Measurements from ENCODE around the gene IRGQ. TPM values are rescaled to one million over a fixed set of nuclear protein-coding genes. Genes with fewer than 3 reads are reported as not detected.

IRGQ gene
- total and polyA plus RNA-seq, 5 donors from 2014 or later = 0.54 to 40.9 (median 1.5) TPM

DNA sequence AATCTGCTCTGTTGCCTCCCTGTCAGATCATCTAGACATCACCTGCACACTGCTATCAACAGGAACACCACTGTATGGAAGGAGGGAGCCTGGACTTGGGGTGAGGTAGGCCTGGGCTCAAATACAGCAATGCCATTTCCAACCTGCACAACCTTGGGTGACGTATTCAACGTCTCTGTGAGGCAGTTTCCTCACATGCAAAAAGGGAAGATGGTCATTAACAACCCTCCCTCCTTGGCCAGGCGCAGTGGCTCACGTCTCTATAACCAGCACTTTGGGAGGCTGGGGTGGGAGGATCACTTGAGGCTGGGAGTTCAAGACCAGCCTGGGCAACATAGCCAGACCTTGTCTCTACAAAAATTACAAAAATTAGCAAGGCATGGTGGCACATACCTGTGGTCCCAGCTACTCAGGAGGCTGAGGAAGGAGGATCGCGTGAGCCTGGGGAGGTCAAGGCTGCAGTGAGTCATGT is 33.7 kb downstream of the IRGQ start:
- no peaks in the 10 kb centered on the region for H3K9me3 ChIP-seq (ENCODE audit: control insufficient read depth in 2 of 2, low read length in 2 of 2)
- Mint-ChIP-seq H3K4me3 (peak overlapping the region; percentile 22 to 86 (median 66)), H3K36me3 (peaks cover 24% of the 10 kb centered on the region), H3K4me1 (peaks cover 0 to 57% (median 43%) of the 10 kb centered on the region in 4 donors), H3K9me3 (peaks cover 0 to 2% (median 0%) of the 10 kb centered on the region in 7 donors), H3K27ac (peak overlapping the region; percentile 93 to 99 (median 97)), H3K27me3 (no peaks in the 10 kb centered on the region)
- peaks cover 12% of the 10 kb centered on the region for H3K36me3 ChIP-seq (ENCODE audit: control insufficient read depth, insufficient read depth, low read length)
- H3K4me3 ChIP-seq (ENCODE audit: low read depth, low read length) = peak overlapping the region; percentile 76
- ATAC-seq (ENCODE audit: low read depth in 2 of 2) (no peak), DNase-seq (peak in 1 of 3 donors; percentile 3)
- peak overlapping the region; percentile 92 for H3K27ac ChIP-seq (ENCODE audit: insufficient read depth, low read length, poor library complexity, severe bottlenecking)
- no peaks in the 10 kb centered on the region for H3K27me3 ChIP-seq (ENCODE audit: control insufficient read depth, insufficient read depth, low read length)
- H3K4me1 ChIP-seq (ENCODE audit: control insufficient read depth, insufficient read depth, low read length, poor library complexity, severe bottlenecking) = peaks cover 35% of the 10 kb centered on the region

DNA sequence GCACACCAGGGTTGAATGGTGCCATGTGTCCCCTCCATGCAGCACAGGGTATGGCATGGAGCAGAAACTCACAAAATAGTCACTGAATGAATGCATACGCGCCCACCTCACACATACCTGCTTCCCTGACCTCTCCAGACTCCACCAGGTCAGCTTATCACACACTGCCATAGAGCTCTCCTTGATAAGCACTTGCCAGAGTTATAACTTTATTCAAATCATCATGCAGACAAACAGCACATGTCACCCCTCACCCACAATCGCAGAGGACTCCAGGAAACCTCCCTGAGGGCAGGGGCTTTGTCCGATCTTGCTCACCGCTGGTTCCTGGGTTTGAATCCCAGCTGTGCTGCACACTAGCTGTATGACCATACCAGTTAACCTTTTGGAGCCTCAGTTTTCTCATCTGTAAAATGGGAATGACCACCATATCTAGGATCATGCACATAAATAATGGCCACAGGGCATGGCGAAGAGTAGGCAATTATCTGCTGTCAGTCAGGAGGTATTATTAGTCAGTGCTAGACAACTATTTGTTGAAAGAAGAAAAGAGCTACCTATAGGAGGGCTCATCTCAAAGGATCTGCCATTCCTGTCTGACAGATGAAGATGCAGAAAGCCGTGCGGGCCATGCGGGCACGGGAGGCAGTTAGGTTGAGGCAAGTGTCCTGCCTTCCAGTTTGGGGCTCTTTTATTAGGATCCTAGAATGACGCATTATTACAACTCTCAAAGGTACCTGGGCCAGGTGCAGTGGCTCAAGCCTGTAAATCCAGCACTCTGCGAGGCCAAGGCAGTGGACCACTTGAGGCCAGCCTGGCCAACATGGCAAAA is 34.6 kb downstream of the IRGQ start:
- peak overlapping the region; percentile 92 for H3K27ac ChIP-seq (ENCODE audit: insufficient read depth, low read length, poor library complexity, severe bottlenecking)
- H3K4me3 ChIP-seq (ENCODE audit: low read depth, low read length) = peak overlapping the region; percentile 76
- DNase-seq = no peak
- Mint-ChIP-seq H3K27ac (peak overlapping the region; percentile 52 to 99 (median 97)), H3K4me3 (peak overlapping the region; percentile 48 to 86 (median 70)), H3K27me3 (no peaks in the 10 kb centered on the region), H3K4me1 (peaks cover 0 to 56% (median 39%) of the 10 kb centered on the region in 4 donors), H3K9me3 (peaks cover 0 to 2% (median 0%) of the 10 kb centered on the region in 7 donors), H3K36me3 (peaks cover 20% of the 10 kb centered on the region)
- peaks cover 35% of the 10 kb centered on the region for H3K4me1 ChIP-seq (ENCODE audit: control insufficient read depth, insufficient read depth, low read length, poor library complexity, severe bottlenecking)
- peaks cover 13% of the 10 kb centered on the region for H3K36me3 ChIP-seq (ENCODE audit: control insufficient read depth, insufficient read depth, low read length)
- no peaks in the 10 kb centered on the region for H3K9me3 ChIP-seq (ENCODE audit: control insufficient read depth in 2 of 2, low read length in 2 of 2)
- ATAC-seq (ENCODE audit: low read depth in 2 of 2) = no peak
- H3K27me3 ChIP-seq (ENCODE audit: control insufficient read depth, insufficient read depth, low read length) = no peaks in the 10 kb centered on the region

DNA sequence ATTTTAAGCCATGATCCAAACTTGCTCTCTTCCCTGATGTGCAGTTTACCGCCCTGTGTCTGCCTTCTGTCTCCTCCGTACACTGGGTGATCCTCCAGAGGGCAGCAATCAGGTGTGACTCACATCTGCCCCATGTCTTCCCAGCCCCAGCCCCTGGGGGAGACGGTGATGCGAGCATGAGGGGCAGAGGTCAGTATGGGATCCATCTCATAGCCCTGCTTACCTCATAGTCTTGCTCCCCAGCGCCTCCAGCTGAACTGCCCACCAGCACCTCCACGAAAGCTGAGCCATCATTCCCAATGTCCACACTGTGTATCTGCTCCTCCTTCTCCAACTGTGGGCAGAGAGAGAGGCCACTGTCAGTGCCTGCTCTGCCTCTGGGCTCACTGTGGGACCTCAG is 35.2 kb downstream of the IRGQ start:
- no peak for DNase-seq
- Mint-ChIP-seq H3K27ac (peak overlapping the region in 2 of 3 donors; percentile 97 to 99), H3K36me3 (peaks cover 20% of the 10 kb centered on the region), H3K27me3 (no peaks in the 10 kb centered on the region), H3K4me1 (peaks cover 0 to 59% (median 39%) of the 10 kb centered on the region in 4 donors), H3K9me3 (peaks cover 0 to under 1% (median 0%) of the 10 kb centered on the region in 7 donors), H3K4me3 (peak overlapping the region in 3 of 4 donors; percentile 40 to 86 (median 48))
- Histone ChIP-seq H3K4me3 (ENCODE audit: low read depth, low read length) (peak overlapping the region; percentile 26), H3K27ac (ENCODE audit: insufficient read depth, low read length, poor library complexity, severe bottlenecking) (peak overlapping the region; percentile 92), H3K36me3 (ENCODE audit: control insufficient read depth, insufficient read depth, low read length) (peaks cover 16% of the 10 kb centered on the region), H3K9me3 (ENCODE audit: control insufficient read depth in 2 of 2, low read length in 2 of 2) (no peaks in the 10 kb centered on the region), H3K4me1 (ENCODE audit: control insufficient read depth, insufficient read depth, low read length, poor library complexity, severe bottlenecking) (peaks cover 35% of the 10 kb centered on the region), H3K27me3 (ENCODE audit: control insufficient read depth, insufficient read depth, low read length) (no peaks in the 10 kb centered on the region)
- ATAC-seq (ENCODE audit: low read depth in 2 of 2) = no peak

DNA sequence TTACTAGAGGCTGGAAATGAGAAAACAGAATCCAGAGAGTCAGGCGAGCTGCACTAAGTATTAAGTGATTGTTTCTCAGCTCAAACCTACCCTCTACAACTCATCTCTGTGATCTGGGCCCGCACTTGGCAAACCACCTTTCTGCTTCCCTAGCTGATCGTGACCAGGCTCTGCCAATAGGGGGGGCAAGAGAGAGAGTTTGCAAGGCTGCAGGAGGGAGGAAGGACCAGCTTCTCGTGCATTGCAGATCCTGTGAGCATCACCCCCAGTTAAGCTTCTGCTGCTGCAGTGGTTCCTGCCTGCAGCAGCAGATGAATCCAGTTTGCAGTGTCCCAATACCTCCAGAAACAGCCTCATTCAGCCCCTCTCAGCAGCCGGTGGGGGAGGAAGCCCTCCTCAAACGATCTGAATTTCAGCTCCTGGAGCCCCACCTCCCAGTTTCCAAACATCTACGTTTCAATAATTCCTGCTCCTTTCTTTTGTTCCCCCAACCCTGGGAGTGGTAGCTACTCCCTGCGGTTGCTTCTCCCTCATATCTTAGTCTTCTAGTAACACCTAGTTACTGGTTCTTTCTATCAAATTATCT is 40.7 kb downstream of the IRGQ start:
- ATAC-seq (ENCODE audit: low read depth in 2 of 2) (peak; percentile 84 to 89), DNase-seq (peak; percentile 65 to 88 (median 83))
- H3K9me3 ChIP-seq (ENCODE audit: control insufficient read depth in 2 of 2, low read length in 2 of 2) = no peaks in the 10 kb centered on the region
- Mint-ChIP-seq H3K4me1 (peaks cover 0 to 21% (median 14%) of the 10 kb centered on the region in 4 donors), H3K27ac (peak overlapping the region; percentile 48 to 91 (median 74)), H3K27me3 (no peaks in the 10 kb centered on the region), H3K36me3 (peaks cover 29% of the 10 kb centered on the region), H3K4me3 (peak overlapping the region in 1 of 4 donors; percentile 36), H3K9me3 (peaks cover 0 to 1% (median 0%) of the 10 kb centered on the region in 7 donors)
- H3K4me3 ChIP-seq (ENCODE audit: low read depth, low read length) = no peak overlapping the region
- no peak overlapping the region for H3K27ac ChIP-seq (ENCODE audit: insufficient read depth, low read length, poor library complexity, severe bottlenecking)
- peaks cover 34% of the 10 kb centered on the region for H3K36me3 ChIP-seq (ENCODE audit: control insufficient read depth, insufficient read depth, low read length)
- no peaks in the 10 kb centered on the region for H3K27me3 ChIP-seq (ENCODE audit: control insufficient read depth, insufficient read depth, low read length)
- H3K4me1 ChIP-seq (ENCODE audit: control insufficient read depth, insufficient read depth, low read length, poor library complexity, severe bottlenecking) = peaks cover 6% of the 10 kb centered on the region

DNA sequence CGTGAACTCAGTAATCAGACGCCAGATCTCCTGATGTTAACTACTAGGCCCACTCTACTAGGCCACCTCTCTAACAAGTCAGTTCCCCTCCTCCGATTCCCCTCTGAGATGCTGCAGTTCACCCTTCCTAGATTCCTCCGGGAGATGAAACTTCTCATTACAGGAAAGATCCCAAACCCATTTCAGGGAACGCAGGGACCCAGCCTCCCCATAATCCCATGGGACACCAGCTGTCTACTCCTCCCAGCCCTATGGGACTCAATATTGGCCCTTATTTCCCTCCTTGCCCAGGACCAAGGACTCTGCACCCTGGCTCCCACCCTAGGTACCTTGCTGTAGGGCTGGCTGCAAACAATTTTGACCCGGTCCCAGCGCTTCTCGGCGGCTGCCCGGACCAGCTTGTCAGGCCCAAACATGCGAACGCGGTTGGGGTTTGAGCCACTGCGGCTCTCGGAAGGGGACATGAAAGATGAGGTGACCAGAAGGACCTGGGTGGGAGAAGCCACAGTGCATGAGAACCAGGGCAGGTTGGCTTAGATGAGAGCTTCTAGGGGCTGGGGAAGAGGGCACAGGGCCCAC is 41.5 kb downstream of the IRGQ start:
- H3K4me3 ChIP-seq (ENCODE audit: low read depth, low read length) = no peak overlapping the region
- no peak for ATAC-seq (ENCODE audit: low read depth in 2 of 2)
- Mint-ChIP-seq H3K9me3 (peaks cover 0 to 1% (median 0%) of the 10 kb centered on the region in 7 donors), H3K36me3 (peaks cover 30% of the 10 kb centered on the region), H3K4me3 (no peak overlapping the region), H3K27me3 (no peaks in the 10 kb centered on the region), H3K27ac (peak overlapping the region; percentile 41 to 76 (median 46)), H3K4me1 (peaks cover 0 to 14% (median 11%) of the 10 kb centered on the region in 4 donors)
- peaks cover 41% of the 10 kb centered on the region for H3K36me3 ChIP-seq (ENCODE audit: control insufficient read depth, insufficient read depth, low read length)
- H3K27me3 ChIP-seq (ENCODE audit: control insufficient read depth, insufficient read depth, low read length) = no peaks in the 10 kb centered on the region
- no peak overlapping the region for H3K27ac ChIP-seq (ENCODE audit: insufficient read depth, low read length, poor library complexity, severe bottlenecking)
- no peak for DNase-seq
- H3K9me3 ChIP-seq (ENCODE audit: control insufficient read depth in 2 of 2, low read length in 2 of 2) = no peaks in the 10 kb centered on the region
- peaks cover 6% of the 10 kb centered on the region for H3K4me1 ChIP-seq (ENCODE audit: control insufficient read depth, insufficient read depth, low read length, poor library complexity, severe bottlenecking)

DNA sequence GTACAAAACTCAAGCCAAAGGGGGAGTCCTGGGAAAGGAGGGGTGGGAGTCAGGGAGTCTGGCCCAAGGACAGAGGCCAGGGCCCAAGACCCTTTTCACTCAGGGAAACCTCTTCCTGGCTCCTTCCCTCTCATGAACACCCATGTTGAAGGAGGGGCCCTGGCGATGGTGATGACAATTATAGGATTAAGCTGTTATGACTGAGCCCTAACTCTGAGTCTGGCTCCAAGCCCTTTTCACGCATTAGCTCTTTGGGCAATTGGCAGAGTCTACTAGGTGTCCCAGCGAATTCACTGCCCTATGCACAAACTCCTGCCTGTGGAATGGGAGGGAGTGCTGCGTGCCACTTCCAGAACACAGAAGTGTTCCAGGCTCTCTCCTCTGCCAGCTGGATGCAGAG is 42.3 kb downstream of the IRGQ start:
- ATAC-seq (ENCODE audit: low read depth in 2 of 2) (no peak), DNase-seq (no peak)
- peaks cover 30% of the 10 kb centered on the region for H3K36me3 Mint-ChIP-seq
- peaks cover 0 to 1% (median 0%) of the 10 kb centered on the region in 7 donors for H3K9me3 Mint-ChIP-seq
- Histone ChIP-seq H3K9me3 (ENCODE audit: control insufficient read depth in 2 of 2, low read length in 2 of 2) (no peaks in the 10 kb centered on the region), H3K4me1 (ENCODE audit: control insufficient read depth, insufficient read depth, low read length, poor library complexity, severe bottlenecking) (peaks cover 6% of the 10 kb centered on the region), H3K27ac (ENCODE audit: insufficient read depth, low read length, poor library complexity, severe bottlenecking) (no peak overlapping the region), H3K27me3 (ENCODE audit: control insufficient read depth, insufficient read depth, low read length) (no peaks in the 10 kb centered on the region), H3K4me3 (ENCODE audit: low read depth, low read length) (no peak overlapping the region), H3K36me3 (ENCODE audit: control insufficient read depth, insufficient read depth, low read length) (peaks cover 42% of the 10 kb centered on the region)
- peaks cover 0 to 14% (median 10%) of the 10 kb centered on the region in 4 donors for H3K4me1 Mint-ChIP-seq
- no peaks in the 10 kb centered on the region for H3K27me3 Mint-ChIP-seq
- H3K27ac Mint-ChIP-seq = peak overlapping the region; percentile 36 to 76 (median 41)
- no peak overlapping the region for H3K4me3 Mint-ChIP-seq

DNA sequence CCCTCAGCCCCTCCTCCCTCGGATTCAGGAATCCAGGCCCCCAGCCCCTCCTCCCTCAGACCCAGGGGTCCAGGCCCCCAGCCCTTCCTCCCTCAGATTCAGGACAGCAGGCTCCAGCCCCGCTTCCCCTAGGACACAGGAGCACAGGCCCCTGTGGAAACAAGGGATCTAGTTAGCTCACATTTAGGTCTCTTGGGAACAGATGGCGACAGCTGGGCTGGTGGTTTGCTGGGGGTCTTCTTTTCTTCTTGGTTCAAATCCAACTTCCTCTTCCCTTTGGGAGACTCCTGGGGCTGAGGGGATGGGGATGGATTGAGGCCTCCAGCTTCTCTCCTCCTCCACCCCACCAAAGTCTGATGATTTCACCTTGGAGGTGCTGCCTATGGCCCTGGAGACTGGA is 43.3 kb downstream of the IRGQ start:
- H3K27ac Mint-ChIP-seq = peak overlapping the region in 1 of 3 donors; percentile 38
- peaks cover 0 to 1% (median 0%) of the 10 kb centered on the region in 7 donors for H3K9me3 Mint-ChIP-seq
- DNase-seq (no peak), ATAC-seq (ENCODE audit: low read depth in 2 of 2) (no peak)
- H3K4me3 Mint-ChIP-seq = no peak overlapping the region
- H3K4me3 ChIP-seq (ENCODE audit: low read depth, low read length) = no peak overlapping the region
- H3K27ac ChIP-seq (ENCODE audit: insufficient read depth, low read length, poor library complexity, severe bottlenecking) = no peak overlapping the region
- peaks cover 27% of the 10 kb centered on the region for H3K36me3 Mint-ChIP-seq
- H3K4me1 ChIP-seq (ENCODE audit: control insufficient read depth, insufficient read depth, low read length, poor library complexity, severe bottlenecking) = peaks cover 6% of the 10 kb centered on the region
- peaks cover 0 to 13% (median 10%) of the 10 kb centered on the region in 4 donors for H3K4me1 Mint-ChIP-seq
- no peaks in the 10 kb centered on the region for H3K27me3 ChIP-seq (ENCODE audit: control insufficient read depth, insufficient read depth, low read length)
- H3K27me3 Mint-ChIP-seq = no peaks in the 10 kb centered on the region
- peaks cover 36% of the 10 kb centered on the region for H3K36me3 ChIP-seq (ENCODE audit: control insufficient read depth, insufficient read depth, low read length)
- H3K9me3 ChIP-seq (ENCODE audit: control insufficient read depth in 2 of 2, low read length in 2 of 2) = no peaks in the 10 kb centered on the region
